Endothelial cell of umbilical vein (primary cell): ENCODE data around the gene MLIP. TPM values are rescaled to one million over a fixed set of nuclear protein-coding genes. Genes with fewer than 3 reads are reported as not detected.
A peak's percentile ranks its signal among the peaks of the same experiment; 100 is the strongest.

Source experiments
- BruUV-seq: library from RNA; stranded (reverse); fragments of 400-500 nt; replicated peaks from 2 replicates; lab custom pipeline; 2021; lab: Mats Ljungman, UMichigan
- CTCF ChIA-PET: fragments of 300-600, 350-600 bp; sonication (Branson Sonifier 250); formaldehyde crosslinking; loops from one replicate; lab custom pipeline; 2021; ENCODE audit warnings: antibody characterized with exemption, inconsistent platforms; lab: Charles Lee
- POLR2A ChIA-PET: fragments of 300-600, 350-600 bp; sonication (Branson Sonifier 250); formaldehyde crosslinking; loops from one replicate; lab custom pipeline; 2021; ENCODE audit warnings: antibody characterized with exemption, inconsistent platforms; lab: Charles Lee
- DNase-seq: peaks from one replicate; pipeline ENCODE4 v3.0.0-alpha.2; 2011; ENCODE audit warnings: low read depth, low spot score
- FAIRE-seq: peaks from 2 replicates; lab custom pipeline; 2011; peaks lifted over from hg19 to GRCh38; lab: Jason Lieb, UNC
- H2AFZ ChIP-seq: 2 replicates; pipeline ENCODE4 v1.6.0; 2012; ENCODE audit warnings: low read depth, low read length, control low read depth, inconsistent platforms
- H3K27ac ChIP-seq: 2 replicates; pipeline ENCODE4 v1.5.1; 2011; ENCODE audit warnings: low read depth, mild to moderate bottlenecking, control low read depth, low read length, moderate library complexity; ENCODE audit not compliant: insufficient read depth
- H3K27me3 ChIP-seq, 2 experiments: 2 replicates each; pipeline versions ENCODE4 v1.6.0 to v1.6.1; 2011; ENCODE audit warnings: low read length in 2 of 2, mixed read lengths in 1 of 2; ENCODE audit not compliant: control insufficient read depth in 2 of 2, insufficient read depth in 2 of 2
- H3K36me3 ChIP-seq, 2 experiments: 2 replicates in 1 of 2; 3 replicates in 1 of 2; pipeline ENCODE4 v1.5.1; 2011; ENCODE audit warnings: low read length in 2 of 2, mild to moderate bottlenecking in 1 of 2, moderate library complexity in 1 of 2; ENCODE audit not compliant: control insufficient read depth in 2 of 2, insufficient read depth in 2 of 2; ENCODE audit errors: extremely low read depth in 1 of 2
- H3K4me1 ChIP-seq: 3 replicates; pipeline ENCODE4 v1.5.1; 2011; ENCODE audit warnings: mild to moderate bottlenecking, low read length; ENCODE audit not compliant: control insufficient read depth, insufficient read depth; ENCODE audit errors: extremely low read depth
- H3K4me2 ChIP-seq: 2 replicates; pipeline ENCODE4 v1.6.1; 2011; ENCODE audit warnings: low read length, control low read depth, mixed read lengths; ENCODE audit not compliant: insufficient read depth
- H3K4me3 ChIP-seq, 3 experiments: fragments of 200-600 bp in 1 of 3; sonication (generic), shearing (Covaris generic) in 1 of 3; replicated peaks in 1 of 3; 2 replicates each; pipeline ENCODE4 v1.5.1; 2011 to 2016; ENCODE audit warnings: control low read depth in 3 of 3, low read length in 3 of 3, mild to moderate bottlenecking in 2 of 3, inconsistent platforms in 1 of 3, low read depth in 1 of 3, moderate library complexity in 1 of 3; ENCODE audit not compliant: insufficient read depth in 1 of 3
- H3K79me2 ChIP-seq: 2 replicates; pipeline ENCODE4 v1.6.0; 2012; ENCODE audit warnings: low read length, inconsistent platforms; ENCODE audit not compliant: control insufficient read depth, insufficient read depth
- H3K9ac ChIP-seq: replicated peaks from 2 replicates; pipeline ENCODE3; 2011; ENCODE audit warnings: low read length, control low read depth; ENCODE audit not compliant: insufficient read depth; ENCODE audit errors: extremely low read depth
- H3K9me1 ChIP-seq: replicated peaks from 3 replicates; pipeline ENCODE4 v1.6.0; 2011; ENCODE audit warnings: mild to moderate bottlenecking, low read length; ENCODE audit not compliant: control insufficient read depth, insufficient read depth; ENCODE audit errors: extremely low read depth
- H3K9me3 ChIP-seq: replicated peaks from 2 replicates; pipeline ENCODE4 v1.5.1; 2012; ENCODE audit warnings: low read length, inconsistent platforms; ENCODE audit not compliant: control insufficient read depth, insufficient read depth
- H4K20me1 ChIP-seq: replicated peaks from 2 replicates; pipeline ENCODE3; 2011; ENCODE audit warnings: mild to moderate bottlenecking, low read length; ENCODE audit not compliant: control insufficient read depth, insufficient read depth; ENCODE audit errors: extremely low read depth
- CTCF ChIP-seq, 2 donors: IDR thresholded peaks; 1 replicate in 1 of 2; 2 replicates in 1 of 2; pipeline ENCODE4 v1.5.1; 2011; ENCODE audit warnings: low read length in 2 of 2, mild to moderate bottlenecking in 2 of 2, moderate library complexity in 2 of 2, control low read depth in 1 of 2, inconsistent platforms in 1 of 2, low read depth in 1 of 2; ENCODE audit not compliant: insufficient read depth in 1 of 2; ENCODE audit errors: extremely low read depth in 1 of 2
- FOS ChIP-seq: IDR thresholded peaks from 2 replicates; pipeline ENCODE4 v1.6.1; 2011; ENCODE audit warnings: mild to moderate bottlenecking, low read length, moderate library complexity, borderline replicate concordance; ENCODE audit not compliant: insufficient read depth
- GATA2 ChIP-seq: IDR thresholded peaks from 2 replicates; pipeline ENCODE4 v1.7.0; 2011; ENCODE audit warnings: low read depth, mild to moderate bottlenecking, moderate library complexity, mixed read lengths, low read length; ENCODE audit not compliant: insufficient read length, insufficient read depth
- MAX ChIP-seq: IDR thresholded peaks from 2 replicates; pipeline ENCODE4 v1.6.1; 2011; ENCODE audit not compliant: insufficient read depth, insufficient read length
- POLR2A ChIP-seq: IDR thresholded peaks from 2 replicates; pipeline ENCODE4 v1.6.1; 2012; ENCODE audit warnings: low read depth, mild to moderate bottlenecking, control low read depth, low read length
- POLR2AphosphoS5 ChIP-seq: IDR thresholded peaks from 2 replicates; pipeline ENCODE4 v1.6.1; 2012; ENCODE audit warnings: low read depth, mild to moderate bottlenecking, control low read depth, low read length, moderate library complexity; ENCODE audit not compliant: insufficient read depth
- dilution Hi-C: fragments of 300-500 bp; cut with MboI; formaldehyde crosslinking; loops from one replicate; pipeline ENCODE4 v1.15.0; 2019; ENCODE audit warnings: low sequenced_read_pairs; ENCODE audit not compliant: extremely low pct_ligation_motif_present
- intact Hi-C: fragments of 100-400 bp; cut with micrococcal nuclease; formaldehyde crosslinking; loops from one replicate; pipeline ENCODE4 v1.10.0; 2022
- polyA plus RNA-seq, 4 experiments: library from polyadenylated mRNA; depleted of rRNA in 3 of 4; stranded (reverse) in 3 of 4; unstranded in 1 of 4; fragments of >200 nt; gene quantifications; 2 replicates each; pipeline versions ENCODE4 v1.2.1 to v1.2.3, GENCODE V29; 2011 to 2012; ENCODE audit warnings: missing spikeins in 1 of 4
- total RNA-seq: library from RNA; stranded (reverse); gene quantifications from 2 replicates; pipeline ENCODE4 v1.2.3, GENCODE V29; 2021

The MLIP gene
- total and polyA plus RNA-seq, 2 donors (not counting 3 experiments of a cell fraction or from before 2014, with no cell fraction given) = 4.1 to 11.6 TPM

GRCh38 chr6:54192993-54193392, 81.8 kb downstream of the MLIP start:
- peak; percentile 80 for DNase-seq
- H3K9me1 ChIP-seq = no peaks in the 10 kb centered on the region
- peak overlapping the region in 1 of 3 experiments; percentile 23 for H3K4me3 ChIP-seq
- peak overlapping the region; percentile 74 for H3K27ac ChIP-seq
- no peak for TF ChIP-seq FOS
- TF ChIP-seq GATA2 = no peak
- no peak for TF ChIP-seq MAX
- no peak for TF ChIP-seq POLR2A
- TF ChIP-seq CTCF (IDR thresholded peaks at IDR 0.05; ENCODE audit: extremely low read depth in 1 of 2, insufficient read depth in 1 of 2, low read depth in 1 of 2, low read length in 2 of 2) = no peak
- TF ChIP-seq POLR2AphosphoS5 = no peak
- H3K4me2 ChIP-seq = peak overlapping the region; percentile 92
- dilution Hi-C loops = no loop called here
- no peaks in the 10 kb centered on the region for H4K20me1 ChIP-seq
- H3K27me3 ChIP-seq = no peaks in the 10 kb centered on the region
- H3K4me1 ChIP-seq = peaks cover 25% of the 10 kb centered on the region
- no peaks in the 10 kb centered on the region for H3K79me2 ChIP-seq
- CTCF ChIA-PET = interaction anchor here (1.7 to 2.3 kb wide), 2 partner anchors 52 to 207 kb away, joined by 8 to 10 read pairs; no protein-coding TSS in a partner anchor
- peak overlapping the region; percentile 67 for H3K9ac ChIP-seq
- H3K9me3 ChIP-seq = no peaks in the 10 kb centered on the region
- TSS peak; percentile 69 for BruUV-seq
- POLR2A ChIA-PET = no interaction called here
- FAIRE-seq = peak; percentile 46
- peak overlapping the region; percentile 88 for H2AFZ ChIP-seq
- intact Hi-C loops = loop anchor here (1.0 to 5.0 kb wide), 6 partner anchors 49 to 646 kb away; partner anchors contain the start of gene GCLC
- H3K36me3 ChIP-seq = no peaks in the 10 kb centered on the region
